Activated CD4-positive, alpha-beta T cell treated with anti-CD3 and anti-CD28 coated beads, Interleukin-2, amount 10 ng/mL, durations not matched to agents 24 days and 14 days (primary cell): ENCODE results near the gene TSHZ2. TPM values are rescaled to one million over a fixed set of nuclear protein-coding genes. Genes with fewer than 3 reads are reported as not detected.
"Not testable (repeated sequence)": the region's sequence is repeated elsewhere in the genome, so short reads cannot be mapped to it uniquely, and the experiment has no call there.

ENCODE experiments used
- DNase-seq: peaks from one replicate; pipeline ENCODE4 v3.0.0; 2022
- H3K27ac Mint-ChIP-seq: one replicate; pipeline ENCODE4 v1.8.0; 2022; ENCODE audit warnings: mild to moderate bottlenecking, mixed read lengths
- H3K27me3 Mint-ChIP-seq: one replicate; pipeline ENCODE4 v1.8.0; 2022; ENCODE audit warnings: mixed read lengths
- H3K36me3 Mint-ChIP-seq: one replicate; pipeline ENCODE4 v1.8.0; 2022; ENCODE audit warnings: low read depth, mild to moderate bottlenecking, mixed read lengths
- H3K4me1 Mint-ChIP-seq: one replicate; pipeline ENCODE4 v1.8.0; 2021; ENCODE audit warnings: mixed read lengths
- H3K4me3 Mint-ChIP-seq: one replicate; pipeline ENCODE4 v1.8.0; 2022; ENCODE audit warnings: mild to moderate bottlenecking, moderate library complexity, mixed read lengths
- H3K9me3 Mint-ChIP-seq: one replicate; pipeline ENCODE4 v1.8.0; 2021; ENCODE audit warnings: mixed read lengths
- intact Hi-C: fragments of 100-400 bp; cut with micrococcal nuclease; formaldehyde crosslinking; loops from one replicate; pipeline ENCODE4 v1.15.1; 2023
- total RNA-seq: library from RNA; stranded (reverse); gene quantifications from 2 replicates; pipeline ENCODE4 v1.2.3, GENCODE V29; 2022

TSHZ2 gene
- total RNA-seq, 1 donor from 2014 or later = 29.5 TPM

DNA sequence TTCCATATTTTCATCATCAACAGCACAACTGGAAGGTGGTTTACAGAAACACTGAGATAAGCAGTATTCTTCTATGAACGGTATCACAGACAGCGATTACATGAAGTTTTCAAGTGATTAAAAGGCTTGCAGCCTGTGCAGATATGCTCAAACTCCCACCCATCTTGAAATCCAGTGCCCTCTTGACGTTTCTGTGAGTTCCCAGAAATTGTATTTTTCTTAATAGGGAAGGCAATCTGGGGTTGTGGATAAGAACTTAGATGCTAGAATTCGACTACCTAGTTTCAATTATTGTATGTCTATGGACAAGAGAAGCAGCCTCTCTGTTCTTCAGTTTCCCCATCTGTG, 331.2 kb downstream of the TSHZ2 start:
- no peaks in the 10 kb centered on the region for H3K9me3 Mint-ChIP-seq
- H3K4me1 Mint-ChIP-seq = no peaks in the 10 kb centered on the region
- H3K27ac Mint-ChIP-seq = no peak overlapping the region
- H3K27me3 Mint-ChIP-seq = no peaks in the 10 kb centered on the region
- no peak overlapping the region for H3K4me3 Mint-ChIP-seq
- DNase-seq = no peak
- peaks cover 5% of the 10 kb centered on the region for H3K36me3 Mint-ChIP-seq
- intact Hi-C loops = no loop called here

GRCh38 chr20:53304146-53304545, 332.0 kb downstream of the TSHZ2 start:
- Mint-ChIP-seq H3K4me3 (no peak overlapping the region), H3K36me3 (peaks cover 6% of the 10 kb centered on the region), H3K9me3 (no peaks in the 10 kb centered on the region), H3K27me3 (no peaks in the 10 kb centered on the region), H3K4me1 (no peaks in the 10 kb centered on the region), H3K27ac (no peak overlapping the region)
- intact Hi-C loops = no loop called here
- DNase-seq = no peak

DNA sequence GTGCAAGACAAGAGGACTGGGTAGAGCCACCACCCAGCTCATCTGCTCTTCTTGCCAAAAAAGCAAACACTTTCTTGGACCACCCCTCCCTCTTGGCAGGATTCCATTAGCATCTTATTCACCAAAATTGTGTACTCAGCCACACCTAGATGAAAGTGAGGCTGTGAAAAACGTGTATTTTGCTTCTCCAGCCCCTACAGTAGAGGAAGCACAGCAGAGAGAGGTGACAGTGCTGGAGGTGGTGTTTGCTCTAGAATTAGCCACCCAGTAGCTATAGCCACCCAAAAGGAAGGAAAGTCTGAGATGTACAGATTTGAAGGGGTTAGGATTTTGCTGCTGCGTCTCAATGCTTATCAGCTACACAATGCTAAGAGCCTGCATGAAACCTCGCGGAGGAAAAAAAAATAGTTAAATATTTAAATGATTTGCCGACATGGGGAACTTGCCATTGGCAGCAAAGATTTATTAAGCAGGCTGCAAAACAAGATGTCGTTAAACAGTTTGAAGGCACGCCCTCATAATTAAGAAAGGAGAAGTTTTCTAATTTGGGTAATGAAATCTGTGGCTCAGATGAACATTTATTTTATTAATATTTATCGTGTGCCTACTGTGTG, 334.1 kb downstream of the TSHZ2 start:
- Mint-ChIP-seq H3K36me3 (peaks cover 14% of the 10 kb centered on the region), H3K27me3 (no peaks in the 10 kb centered on the region), H3K4me3 (no peak overlapping the region), H3K9me3 (no peaks in the 10 kb centered on the region), H3K27ac (no peak overlapping the region), H3K4me1 (no peaks in the 10 kb centered on the region)
- DNase-seq = no peak
- intact Hi-C loops = no loop called here

DNA sequence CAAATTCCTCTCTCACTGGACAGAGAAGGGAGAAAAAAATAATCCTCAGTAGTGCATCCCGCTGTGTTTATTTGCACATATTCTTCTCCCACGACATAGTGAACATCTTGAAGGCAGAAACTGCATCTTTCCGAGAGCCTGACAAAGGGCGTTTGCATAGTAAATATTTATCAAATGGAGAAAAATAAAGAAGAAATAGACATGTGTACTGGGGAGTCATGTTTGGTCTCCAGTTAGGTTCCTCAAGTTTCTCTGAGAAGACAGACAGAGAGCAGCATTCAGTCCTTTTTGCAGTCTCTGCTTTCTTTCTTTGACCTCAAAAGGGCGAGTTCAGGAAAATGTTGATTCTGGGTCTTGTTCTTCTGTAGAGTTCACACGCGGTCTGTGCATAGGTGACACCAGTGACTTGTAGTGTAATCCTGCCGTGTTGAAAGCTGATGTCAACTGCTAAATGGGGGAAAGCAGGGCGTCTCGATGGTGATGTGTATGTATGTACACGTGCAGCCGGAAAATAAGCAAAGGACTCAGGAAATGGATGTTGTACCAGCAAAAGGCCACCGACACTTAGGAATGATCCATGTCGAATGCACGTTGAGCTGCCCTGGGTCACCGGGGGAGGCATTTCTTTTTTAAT, 335.9 kb downstream of the TSHZ2 start:
- DNase-seq = no peak
- intact Hi-C loops = no loop called here
- Mint-ChIP-seq H3K4me3 (no peak overlapping the region), H3K9me3 (no peaks in the 10 kb centered on the region), H3K27ac (no peak overlapping the region), H3K4me1 (no peaks in the 10 kb centered on the region), H3K27me3 (no peaks in the 10 kb centered on the region), H3K36me3 (peaks cover 14% of the 10 kb centered on the region)

GRCh38 chr20:53309515-53309914, 337.4 kb downstream of the TSHZ2 start:
- Mint-ChIP-seq H3K36me3 (peaks cover 11% of the 10 kb centered on the region), H3K27me3 (no peaks in the 10 kb centered on the region), H3K27ac (no peak overlapping the region), H3K4me1 (no peaks in the 10 kb centered on the region), H3K9me3 (no peaks in the 10 kb centered on the region), H3K4me3 (no peak overlapping the region)
- intact Hi-C loops = no loop called here
- DNase-seq = no peak

- no peak for DNase-seq
- intact Hi-C loops = no loop called here
- H3K9me3 Mint-ChIP-seq = peaks cover 3% of the 10 kb centered on the region
Measured at GRCh38 chr20:53312957-53313356, 340.8 kb downstream of the TSHZ2 start.

GRCh38 chr20:53316206-53316937, 344.2 kb downstream of the TSHZ2 start:
- no peak overlapping the region for H3K27ac Mint-ChIP-seq
- H3K9me3 Mint-ChIP-seq = peaks cover 7% of the 10 kb centered on the region

More at GRCh38 chr20:53312957-53313356, 340.8 kb downstream of the TSHZ2 start:
- Mint-ChIP-seq H3K4me3 (no peak overlapping the region), H3K4me1 (peaks cover 4% of the 10 kb centered on the region), H3K36me3 (peaks cover 13% of the 10 kb centered on the region), H3K27ac (no peak overlapping the region), H3K27me3 (no peaks in the 10 kb centered on the region)

GRCh38 chr20:53319200-53319599, 347.0 kb downstream of the TSHZ2 start:
- Mint-ChIP-seq H3K27ac (no peak overlapping the region), H3K9me3 (peaks cover 10% of the 10 kb centered on the region), H3K36me3 (peaks cover 12% of the 10 kb centered on the region), H3K4me3 (no peak overlapping the region), H3K4me1 (peaks cover 20% of the 10 kb centered on the region), H3K27me3 (no peaks in the 10 kb centered on the region)
- intact Hi-C loops = no loop called here
- DNase-seq = no peak

More at GRCh38 chr20:53316206-53316937, 344.2 kb downstream of the TSHZ2 start:
- H3K36me3 Mint-ChIP-seq = peaks cover 6% of the 10 kb centered on the region
- peaks cover 6% of the 10 kb centered on the region for H3K4me1 Mint-ChIP-seq
- intact Hi-C loops = no loop called here
- no peaks in the 10 kb centered on the region for H3K27me3 Mint-ChIP-seq
- no peak overlapping the region for H3K4me3 Mint-ChIP-seq
- no peak for DNase-seq

DNA sequence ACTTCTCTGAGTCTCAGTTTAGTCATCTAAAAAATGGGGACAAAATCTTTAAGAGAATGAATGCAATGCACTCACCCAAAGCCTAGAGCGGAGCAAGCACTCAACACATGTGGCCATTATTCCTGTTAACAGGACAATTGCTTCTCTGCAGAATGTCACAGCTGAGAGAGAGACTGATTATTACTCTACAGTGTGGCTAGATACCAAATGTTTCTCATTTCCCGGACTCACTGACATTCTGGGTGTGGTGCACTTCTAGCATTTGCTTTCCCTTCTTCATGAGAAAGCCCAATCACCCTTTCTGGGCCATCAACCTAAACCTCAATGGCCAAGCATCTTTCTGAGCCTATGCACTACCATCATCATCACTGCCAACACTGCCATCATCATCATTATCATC, 347.6 kb downstream of the TSHZ2 start:
- DNase-seq = no peak
- Mint-ChIP-seq H3K27ac (no peak overlapping the region), H3K27me3 (no peaks in the 10 kb centered on the region), H3K9me3 (peaks cover 10% of the 10 kb centered on the region), H3K4me1 (peaks cover 20% of the 10 kb centered on the region), H3K4me3 (no peak overlapping the region), H3K36me3 (peaks cover 16% of the 10 kb centered on the region)
- intact Hi-C loops = no loop called here

DNA sequence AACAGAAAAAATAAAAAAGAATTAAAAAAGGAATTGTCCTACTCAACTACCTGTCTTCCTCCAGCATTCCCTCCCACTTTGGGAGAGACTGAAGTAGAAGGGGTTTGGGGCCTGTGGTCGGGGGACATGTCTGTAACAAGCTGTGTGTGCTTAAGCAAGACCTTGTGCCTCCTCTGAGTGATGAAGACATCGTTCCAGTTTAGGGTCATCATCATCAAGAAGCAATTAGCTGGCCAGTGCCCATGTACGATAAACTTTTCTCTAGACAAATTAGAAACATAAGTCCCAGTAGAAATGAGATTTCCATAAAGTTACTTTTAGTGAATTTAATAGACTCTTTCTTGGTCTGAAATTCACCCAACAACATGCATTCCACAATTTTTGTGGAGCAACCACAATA, 348.5 kb downstream of the TSHZ2 start:
- peaks cover 20% of the 10 kb centered on the region for H3K36me3 Mint-ChIP-seq
- H3K9me3 Mint-ChIP-seq = peaks cover 10% of the 10 kb centered on the region
- no peak overlapping the region for H3K4me3 Mint-ChIP-seq
- no peak for DNase-seq
- intact Hi-C loops = no loop called here
- no peak overlapping the region for H3K27ac Mint-ChIP-seq
- peaks cover 22% of the 10 kb centered on the region for H3K4me1 Mint-ChIP-seq
- no peaks in the 10 kb centered on the region for H3K27me3 Mint-ChIP-seq

DNA sequence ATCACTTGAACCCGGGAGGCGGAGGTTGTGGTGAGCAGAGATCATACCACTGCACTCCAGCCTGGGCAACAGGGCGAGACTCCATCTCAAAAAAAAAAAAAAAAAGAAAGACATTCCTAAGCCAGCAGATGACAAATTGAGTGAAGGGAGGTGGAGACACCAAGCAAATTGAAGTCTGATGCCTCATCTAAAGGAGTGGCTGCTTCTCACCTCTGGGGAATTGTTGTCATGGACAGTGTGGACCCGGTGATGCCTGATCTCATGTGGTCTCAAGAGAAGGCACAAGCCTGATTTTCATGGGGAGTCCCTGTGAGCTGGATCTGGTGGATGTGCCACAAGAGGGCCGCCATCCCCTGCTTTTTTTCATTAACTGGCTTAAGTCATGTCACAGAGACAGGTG, 349.4 kb downstream of the TSHZ2 start:
- H3K36me3 Mint-ChIP-seq = peaks cover 20% of the 10 kb centered on the region
- H3K27ac Mint-ChIP-seq = peak overlapping the region; percentile 34
- no peaks in the 10 kb centered on the region for H3K27me3 Mint-ChIP-seq

DNA sequence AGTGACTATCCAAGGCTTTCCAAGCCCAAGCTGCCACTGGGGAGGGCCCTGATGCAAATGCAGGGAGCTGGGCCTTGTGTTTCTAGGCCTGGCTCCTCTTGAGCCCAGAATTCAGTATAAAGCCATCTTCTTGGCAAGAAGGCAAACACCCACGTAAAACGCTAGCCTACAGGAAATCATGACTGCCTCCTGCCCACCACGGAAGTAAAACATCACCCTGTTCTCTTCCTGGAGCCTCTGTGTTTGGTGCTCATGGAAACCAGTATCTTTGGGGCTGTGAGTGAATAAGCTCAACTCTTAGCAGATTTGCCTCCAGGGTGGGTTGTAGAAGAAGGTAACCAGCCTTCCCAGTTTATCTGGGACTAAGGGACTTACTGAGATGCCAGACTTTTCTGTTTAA, 350.5 kb downstream of the TSHZ2 start:
- DNase-seq = peak; percentile 64
- Mint-ChIP-seq H3K36me3 (peaks cover 20% of the 10 kb centered on the region), H3K4me3 (peak overlapping the region; percentile 57), H3K9me3 (peaks cover 10% of the 10 kb centered on the region), H3K4me1 (peaks cover 18% of the 10 kb centered on the region), H3K27ac (peak overlapping the region; percentile 86), H3K27me3 (no peaks in the 10 kb centered on the region)
- intact Hi-C loops = no loop called here

More for the DNA sequence above, 349.4 kb downstream of the TSHZ2 start:
- H3K9me3 Mint-ChIP-seq = peaks cover 10% of the 10 kb centered on the region
- H3K4me3 Mint-ChIP-seq = no peak overlapping the region
- peaks cover 18% of the 10 kb centered on the region for H3K4me1 Mint-ChIP-seq
- intact Hi-C loops = no loop called here
- no peak for DNase-seq

GRCh38 chr20:53323460-53323859, 351.3 kb downstream of the TSHZ2 start:
- Mint-ChIP-seq H3K36me3 (peaks cover 14% of the 10 kb centered on the region), H3K27ac (peak overlapping the region; percentile 86), H3K4me1 (peaks cover 18% of the 10 kb centered on the region)
- H3K27me3 Mint-ChIP-seq, H3K4me3 Mint-ChIP-seq, H3K9me3 Mint-ChIP-seq, intact Hi-C loops, DNase-seq: not testable (repeated sequence)

- Mint-ChIP-seq H3K9me3 (peaks cover 4% of the 10 kb centered on the region), H3K4me1 (peaks cover 18% of the 10 kb centered on the region), H3K4me3 (no peak overlapping the region), H3K27ac (peak overlapping the region; percentile 3), H3K36me3 (peaks cover 14% of the 10 kb centered on the region), H3K27me3 (no peaks in the 10 kb centered on the region)
- DNase-seq = no peak
- intact Hi-C loops = no loop called here
Measured at GRCh38 chr20:53324816-53325215, 352.7 kb downstream of the TSHZ2 start.
